Endothelial cell of umbilical vein (primary cell): ENCODE measurements around the gene HOXC11. TPM values are rescaled to one million over a fixed set of nuclear protein-coding genes. Genes with fewer than 3 reads are reported as not detected.

Experiments
- BruUV-seq: library from RNA; stranded (reverse); fragments of 400-500 nt; replicated peaks from 2 replicates; lab custom pipeline; 2021; lab: Mats Ljungman, UMichigan
- CTCF ChIA-PET: fragments of 300-600, 350-600 bp; sonication (Branson Sonifier 250); formaldehyde crosslinking; loops from one replicate; lab custom pipeline; 2021; ENCODE audit warnings: antibody characterized with exemption, inconsistent platforms; lab: Charles Lee
- POLR2A ChIA-PET: fragments of 300-600, 350-600 bp; sonication (Branson Sonifier 250); formaldehyde crosslinking; loops from one replicate; lab custom pipeline; 2021; ENCODE audit warnings: antibody characterized with exemption, inconsistent platforms; lab: Charles Lee
- DNase-seq: peaks from one replicate; pipeline ENCODE4 v3.0.0-alpha.2; 2011; ENCODE audit warnings: low read depth, low spot score
- FAIRE-seq: peaks from 2 replicates; lab custom pipeline; 2011; peaks lifted over from hg19 to GRCh38; lab: Jason Lieb, UNC
- H2AFZ ChIP-seq: 2 replicates; pipeline ENCODE4 v1.6.0; 2012; ENCODE audit warnings: low read depth, low read length, control low read depth, inconsistent platforms
- H3K27ac ChIP-seq: 2 replicates; pipeline ENCODE4 v1.5.1; 2011; ENCODE audit warnings: low read depth, mild to moderate bottlenecking, control low read depth, low read length, moderate library complexity; ENCODE audit not compliant: insufficient read depth
- H3K27me3 ChIP-seq, 2 experiments: 2 replicates each; pipeline versions ENCODE4 v1.6.0 to v1.6.1; 2011; ENCODE audit warnings: low read length in 2 of 2, mixed read lengths in 1 of 2; ENCODE audit not compliant: control insufficient read depth in 2 of 2, insufficient read depth in 2 of 2
- H3K36me3 ChIP-seq, 2 experiments: 2 replicates in 1 of 2; 3 replicates in 1 of 2; pipeline ENCODE4 v1.5.1; 2011; ENCODE audit warnings: low read length in 2 of 2, mild to moderate bottlenecking in 1 of 2, moderate library complexity in 1 of 2; ENCODE audit not compliant: control insufficient read depth in 2 of 2, insufficient read depth in 2 of 2; ENCODE audit errors: extremely low read depth in 1 of 2
- H3K4me1 ChIP-seq: 3 replicates; pipeline ENCODE4 v1.5.1; 2011; ENCODE audit warnings: mild to moderate bottlenecking, low read length; ENCODE audit not compliant: control insufficient read depth, insufficient read depth; ENCODE audit errors: extremely low read depth
- H3K4me2 ChIP-seq: 2 replicates; pipeline ENCODE4 v1.6.1; 2011; ENCODE audit warnings: low read length, control low read depth, mixed read lengths; ENCODE audit not compliant: insufficient read depth
- H3K4me3 ChIP-seq, 3 experiments: fragments of 200-600 bp in 1 of 3; sonication (generic), shearing (Covaris generic) in 1 of 3; replicated peaks in 1 of 3; 2 replicates each; pipeline ENCODE4 v1.5.1; 2011 to 2016; ENCODE audit warnings: control low read depth in 3 of 3, low read length in 3 of 3, mild to moderate bottlenecking in 2 of 3, inconsistent platforms in 1 of 3, low read depth in 1 of 3, moderate library complexity in 1 of 3; ENCODE audit not compliant: insufficient read depth in 1 of 3
- H3K79me2 ChIP-seq: 2 replicates; pipeline ENCODE4 v1.6.0; 2012; ENCODE audit warnings: low read length, inconsistent platforms; ENCODE audit not compliant: control insufficient read depth, insufficient read depth
- H3K9ac ChIP-seq: replicated peaks from 2 replicates; pipeline ENCODE3; 2011; ENCODE audit warnings: low read length, control low read depth; ENCODE audit not compliant: insufficient read depth; ENCODE audit errors: extremely low read depth
- H3K9me1 ChIP-seq: replicated peaks from 3 replicates; pipeline ENCODE4 v1.6.0; 2011; ENCODE audit warnings: mild to moderate bottlenecking, low read length; ENCODE audit not compliant: control insufficient read depth, insufficient read depth; ENCODE audit errors: extremely low read depth
- H3K9me3 ChIP-seq: replicated peaks from 2 replicates; pipeline ENCODE4 v1.5.1; 2012; ENCODE audit warnings: low read length, inconsistent platforms; ENCODE audit not compliant: control insufficient read depth, insufficient read depth
- H4K20me1 ChIP-seq: replicated peaks from 2 replicates; pipeline ENCODE3; 2011; ENCODE audit warnings: mild to moderate bottlenecking, low read length; ENCODE audit not compliant: control insufficient read depth, insufficient read depth; ENCODE audit errors: extremely low read depth
- EZH2 ChIP-seq: IDR thresholded peaks from 2 replicates; pipeline ENCODE4 v1.6.1; 2012; ENCODE audit warnings: borderline replicate concordance, low read depth, mild to moderate bottlenecking, moderate library complexity, low read length, inconsistent platforms; ENCODE audit not compliant: severe bottlenecking
- FOS ChIP-seq: IDR thresholded peaks from 2 replicates; pipeline ENCODE4 v1.6.1; 2011; ENCODE audit warnings: mild to moderate bottlenecking, low read length, moderate library complexity, borderline replicate concordance; ENCODE audit not compliant: insufficient read depth
- GATA2 ChIP-seq: IDR thresholded peaks from 2 replicates; pipeline ENCODE4 v1.7.0; 2011; ENCODE audit warnings: low read depth, mild to moderate bottlenecking, moderate library complexity, mixed read lengths, low read length; ENCODE audit not compliant: insufficient read length, insufficient read depth
- JUN ChIP-seq: IDR thresholded peaks from 2 replicates; pipeline ENCODE4 v1.6.1; 2011; ENCODE audit warnings: borderline replicate concordance, low read depth; ENCODE audit not compliant: insufficient read length, insufficient read depth
- MYC ChIP-seq: IDR thresholded peaks from one replicate; pipeline ENCODE4 v1.6.1; 2011; ENCODE audit warnings: mild to moderate bottlenecking, low read depth, low read length
- POLR2A ChIP-seq: IDR thresholded peaks from 2 replicates; pipeline ENCODE4 v1.6.1; 2012; ENCODE audit warnings: low read depth, mild to moderate bottlenecking, control low read depth, low read length
- POLR2AphosphoS5 ChIP-seq: IDR thresholded peaks from 2 replicates; pipeline ENCODE4 v1.6.1; 2012; ENCODE audit warnings: low read depth, mild to moderate bottlenecking, control low read depth, low read length, moderate library complexity; ENCODE audit not compliant: insufficient read depth
- dilution Hi-C: fragments of 300-500 bp; cut with MboI; formaldehyde crosslinking; loops from one replicate; pipeline ENCODE4 v1.15.0; 2019; ENCODE audit warnings: low sequenced_read_pairs; ENCODE audit not compliant: extremely low pct_ligation_motif_present
- intact Hi-C: fragments of 100-400 bp; cut with micrococcal nuclease; formaldehyde crosslinking; loops from one replicate; pipeline ENCODE4 v1.10.0; 2022
- polyA plus RNA-seq, 4 experiments: library from polyadenylated mRNA; depleted of rRNA in 3 of 4; stranded (reverse) in 3 of 4; unstranded in 1 of 4; fragments of >200 nt; gene quantifications; 2 replicates each; pipeline versions ENCODE4 v1.2.1 to v1.2.3, GENCODE V29; 2011 to 2012; ENCODE audit warnings: missing spikeins in 1 of 4
- total RNA-seq: library from RNA; stranded (reverse); gene quantifications from 2 replicates; pipeline ENCODE4 v1.2.3, GENCODE V29; 2021
- TF ChIP-seq, protein P1 (sequence below), 2 donors: IDR thresholded peaks; 1 replicate in 1 of 2; 2 replicates in 1 of 2; pipeline ENCODE4 v1.5.1; 2011; ENCODE audit warnings: low read length in 2 of 2, mild to moderate bottlenecking in 2 of 2, moderate library complexity in 2 of 2, control low read depth in 1 of 2, inconsistent platforms in 1 of 2, low read depth in 1 of 2; ENCODE audit not compliant: insufficient read depth in 1 of 2; ENCODE audit errors: extremely low read depth in 1 of 2
- TF ChIP-seq, protein P2 (sequence below): IDR thresholded peaks from 2 replicates; pipeline ENCODE4 v1.6.1; 2011; ENCODE audit not compliant: insufficient read depth, insufficient read length

Gene HOXC11
- total and polyA plus RNA-seq, 2 donors (not counting 3 experiments of a cell fraction or from before 2014, with no cell fraction given): not detected

DNA sequence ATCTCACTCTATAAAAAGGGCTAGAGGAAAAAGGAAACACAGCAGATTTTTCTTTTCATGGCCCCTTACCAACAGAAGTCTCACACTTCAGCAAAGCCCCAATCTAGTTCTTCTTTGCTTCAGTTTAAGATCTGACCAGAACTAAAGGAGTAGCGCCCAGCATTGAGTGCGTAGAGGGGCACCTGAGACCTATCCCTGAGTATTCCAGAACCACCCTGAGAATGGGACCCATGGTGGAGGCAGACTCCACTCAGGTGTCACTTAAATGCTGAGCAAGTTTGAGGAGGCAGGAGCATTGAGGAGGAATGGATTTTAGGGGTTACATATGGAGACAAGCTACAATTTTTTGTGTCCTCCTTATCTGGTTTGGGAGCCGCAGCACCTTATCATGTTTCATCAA is 1.8 kb upstream of the HOXC11 start:
- CTCF ChIA-PET: no interaction called here
- H3K9me3 ChIP-seq: no peaks in the 10 kb centered on the region
- no peaks in the 10 kb centered on the region for H3K4me1 ChIP-seq
- H3K36me3 ChIP-seq: no peaks in the 10 kb centered on the region
- no TSS peak for BruUV-seq
- intact Hi-C loops (no loop called here), dilution Hi-C loops (no loop called here)
- H4K20me1 ChIP-seq: no peaks in the 10 kb centered on the region
- H3K9me1 ChIP-seq: no peaks in the 10 kb centered on the region
- no peak for TF ChIP-seq JUN
- TF ChIP-seq, protein P1, sequence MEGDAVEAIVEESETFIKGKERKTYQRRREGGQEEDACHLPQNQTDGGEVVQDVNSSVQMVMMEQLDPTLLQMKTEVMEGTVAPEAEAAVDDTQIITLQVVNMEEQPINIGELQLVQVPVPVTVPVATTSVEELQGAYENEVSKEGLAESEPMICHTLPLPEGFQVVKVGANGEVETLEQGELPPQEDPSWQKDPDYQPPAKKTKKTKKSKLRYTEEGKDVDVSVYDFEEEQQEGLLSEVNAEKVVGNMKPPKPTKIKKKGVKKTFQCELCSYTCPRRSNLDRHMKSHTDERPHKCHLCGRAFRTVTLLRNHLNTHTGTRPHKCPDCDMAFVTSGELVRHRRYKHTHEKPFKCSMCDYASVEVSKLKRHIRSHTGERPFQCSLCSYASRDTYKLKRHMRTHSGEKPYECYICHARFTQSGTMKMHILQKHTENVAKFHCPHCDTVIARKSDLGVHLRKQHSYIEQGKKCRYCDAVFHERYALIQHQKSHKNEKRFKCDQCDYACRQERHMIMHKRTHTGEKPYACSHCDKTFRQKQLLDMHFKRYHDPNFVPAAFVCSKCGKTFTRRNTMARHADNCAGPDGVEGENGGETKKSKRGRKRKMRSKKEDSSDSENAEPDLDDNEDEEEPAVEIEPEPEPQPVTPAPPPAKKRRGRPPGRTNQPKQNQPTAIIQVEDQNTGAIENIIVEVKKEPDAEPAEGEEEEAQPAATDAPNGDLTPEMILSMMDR (IDR thresholded peaks at IDR 0.05; ENCODE audit: extremely low read depth in 1 of 2, insufficient read depth in 1 of 2, low read depth in 1 of 2, low read length in 2 of 2): no peak
- TF ChIP-seq MYC: no peak
- no peak for TF ChIP-seq GATA2
- TF ChIP-seq EZH2: no peak
- no peak for TF ChIP-seq POLR2A
- TF ChIP-seq, protein P2, sequence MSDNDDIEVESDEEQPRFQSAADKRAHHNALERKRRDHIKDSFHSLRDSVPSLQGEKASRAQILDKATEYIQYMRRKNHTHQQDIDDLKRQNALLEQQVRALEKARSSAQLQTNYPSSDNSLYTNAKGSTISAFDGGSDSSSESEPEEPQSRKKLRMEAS: no peak
- no peak for TF ChIP-seq FOS
- TF ChIP-seq POLR2AphosphoS5: no peak
- H3K4me3 ChIP-seq: no peak overlapping the region
- no peak overlapping the region for H3K4me2 ChIP-seq
- no peak overlapping the region for H2AFZ ChIP-seq
- H3K9ac ChIP-seq: no peak overlapping the region
- DNase-seq: no peak
- no peaks in the 10 kb centered on the region for H3K79me2 ChIP-seq
- POLR2A ChIA-PET: interaction anchor here (0.6 kb wide), 1 partner anchor 221 kb away, joined by 4 read pairs; no protein-coding TSS in a partner anchor
- FAIRE-seq: no peak
- H3K27me3 ChIP-seq: peaks cover 89 to 99% of the 10 kb centered on the region in 2 experiments
- no peak overlapping the region for H3K27ac ChIP-seq
